ENCODE data around the gene DGKG.

- TF ChIP-seq CTCF (IDR thresholded peaks at IDR 0.05; ENCODE audit: low read depth, low read length, missing input control), result no peak
- no peak for TF ChIP-seq MAX (IDR thresholded peaks at IDR 0.05)
- no peak for TF ChIP-seq GABPA (IDR thresholded peaks at IDR 0.05 in 1 of 2, conservative IDR thresholded peaks at IDR 0.05 in 1 of 2)
- TF ChIP-seq TAF1 (conservative IDR thresholded peaks at IDR 0.05), result no peak
- no peak for TF ChIP-seq HNF4A (conservative IDR thresholded peaks at IDR 0.05)
- TF ChIP-seq JUND (IDR thresholded peaks at IDR 0.05), result no peak
- TF ChIP-seq ATF3 (IDR thresholded peaks at IDR 0.05), result no peak
- no peak for TF ChIP-seq ZBTB33 (IDR thresholded peaks at IDR 0.05)
- TF ChIP-seq YY1 (IDR thresholded peaks at IDR 0.05), result no peak
- TF ChIP-seq SP1 (IDR thresholded peaks at IDR 0.05), result no peak
- no peak for TF ChIP-seq RXRA (IDR thresholded peaks at IDR 0.05)
These were observed 193.1 kb downstream of the DGKG start for GRCh38 chr3:186168976-186169375.

Measured in liver (tissue), 3 donors.